Lower leg skin (tissue), 4 donors: ENCODE data around the gene PPP1R10. TPM values are rescaled to one million over a fixed set of nuclear protein-coding genes. Genes with fewer than 3 reads are reported as not detected.
A peak's percentile ranks its signal among the peaks of the same experiment; 100 is the strongest.

Experiments used
- DNase-seq, 2 donors: peaks; one replicate each; pipeline ENCODE4 v3.0.0-alpha.2; 2019; ENCODE audit warnings: low spot score in 2 of 2
- H3K4me3 ChIP-seq: fragments of 200-600 bp; sonication (generic); 2 replicates; pipeline ENCODE4 v1.5.1; 2017; ENCODE audit warnings: mild to moderate bottlenecking, low read depth; ENCODE audit not compliant: poor library complexity, severe bottlenecking
- CTCF ChIP-seq, 3 donors: fragments of 450-650 bp; IDR thresholded peaks; one replicate each; pipeline ENCODE4 v1.5.1; 2016; ENCODE audit warnings: antibody characterized with exemption in 3 of 3, mild to moderate bottlenecking in 3 of 3, moderate library complexity in 2 of 3
- POLR2A ChIP-seq, 2 donors: fragments of 450-650 bp; IDR thresholded peaks; one replicate each; pipeline ENCODE4 v1.6.1; 2016 to 2017; ENCODE audit warnings: antibody characterized with exemption in 2 of 2, mild to moderate bottlenecking in 1 of 2, moderate library complexity in 1 of 2
- WGBS, 2 donors: methylation state at CpG; one replicate each; pipeline ENCODE4 v1.1.5; 2018; 5-methylcytosine and 5-hydroxymethylcytosine counted together
- intact Hi-C: fragments of 100-400 bp; cut with DNase I; formaldehyde crosslinking; loops from one replicate; pipeline ENCODE4 v1.15.0; 2023; ENCODE audit warnings: low total_unique reads
- total RNA-seq, 4 donors: library from RNA; depleted of rRNA; stranded (reverse); fragments of >200 nt; gene quantifications; one replicate each; pipeline ENCODE4 v1.1.0, GENCODE V29; 2016

The PPP1R10 gene
- total RNA-seq, 4 donors from 2014 or later: 32.5 to 61.5 (median 49.4) TPM

GRCh38 chr6:30562470-30563425, 54.3 kb downstream of the PPP1R10 start:
- intact Hi-C loops: no loop called here
- TF ChIP-seq POLR2A (IDR thresholded peaks at IDR 0.05): no peak
- TF ChIP-seq CTCF (IDR thresholded peaks at IDR 0.05): no peak
- H3K4me3 ChIP-seq: no peak overlapping the region
- 90 to 93% methylated on average over 14 of the region's 14 CpGs for WGBS, 2 donors
- no peak for DNase-seq

DNA sequence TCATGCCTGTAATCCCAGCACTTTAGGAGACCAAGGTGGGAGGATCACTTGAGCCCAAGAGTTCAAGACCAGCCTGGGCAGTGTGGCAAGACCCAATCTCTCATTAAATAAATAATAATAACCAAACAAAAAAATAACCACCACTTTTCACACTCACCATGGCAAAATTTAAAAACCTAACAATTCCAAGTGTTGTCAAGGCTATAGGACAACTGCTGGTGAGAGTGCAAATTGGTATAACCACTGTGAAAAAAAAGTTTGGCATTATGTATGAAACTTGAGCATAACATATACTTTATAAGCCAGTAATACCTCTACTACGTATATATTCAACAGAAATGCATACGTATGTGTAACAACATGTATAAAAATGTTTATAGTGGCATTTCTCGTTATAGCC, 56.1 kb downstream of the PPP1R10 start:
- no peak overlapping the region for H3K4me3 ChIP-seq
- 94 to 95% methylated on average over 3 of the region's 3 CpGs for WGBS, 2 donors
- TF ChIP-seq POLR2A (IDR thresholded peaks at IDR 0.05): no peak
- TF ChIP-seq CTCF (IDR thresholded peaks at IDR 0.05): no peak
- intact Hi-C loops: no loop called here
- DNase-seq: no peak

DNA sequence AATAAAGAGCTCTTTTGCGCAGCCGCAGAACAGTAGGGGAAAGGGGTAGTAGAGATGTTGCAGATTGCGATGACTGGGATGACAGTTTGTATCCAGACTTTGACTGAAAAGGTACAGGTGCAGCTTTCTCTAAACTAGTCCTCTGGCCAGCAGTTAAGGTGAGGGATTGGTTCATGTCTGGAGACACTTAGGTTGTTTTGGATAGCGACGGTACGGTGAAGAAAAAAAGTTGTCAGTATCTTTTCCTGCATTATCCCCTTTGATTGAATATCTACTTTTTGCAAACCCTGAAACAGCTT, 59.4 kb downstream of the PPP1R10 start:
- WGBS, 2 donors: 2 to 4% methylated on average over 6 of the region's 6 CpGs
- intact Hi-C loops: no loop called here
- no peak for TF ChIP-seq CTCF (IDR thresholded peaks at IDR 0.05)
- TF ChIP-seq POLR2A (IDR thresholded peaks at IDR 0.05): no peak

GRCh38 chr6:30556906-30557682, 59.9 kb downstream of the PPP1R10 start, which contains the start of gene PRR3:
TSS of gene PRR3 (plus strand) at chr6:30557295. CDS start at chr6:30557345, 50 bp downstream.
- intact Hi-C loops: no loop called here
- peak within 1 kb of the TSS; percentile 69 for H3K4me3 ChIP-seq
- peak; percentile 90 to 96 for DNase-seq
- TF ChIP-seq POLR2A (IDR thresholded peaks at IDR 0.05) (no peak), CTCF (IDR thresholded peaks at IDR 0.05) (peak in 1 of 3 donors; percentile 42)
- 1% methylated on average over 42 of the region's 42 CpGs for WGBS, 2 donors

More for the DNA sequence above, 59.4 kb downstream of the PPP1R10 start:
- peak overlapping the region; percentile 69 for H3K4me3 ChIP-seq
- peak in 1 of 2 donors; percentile 36 for DNase-seq

DNA sequence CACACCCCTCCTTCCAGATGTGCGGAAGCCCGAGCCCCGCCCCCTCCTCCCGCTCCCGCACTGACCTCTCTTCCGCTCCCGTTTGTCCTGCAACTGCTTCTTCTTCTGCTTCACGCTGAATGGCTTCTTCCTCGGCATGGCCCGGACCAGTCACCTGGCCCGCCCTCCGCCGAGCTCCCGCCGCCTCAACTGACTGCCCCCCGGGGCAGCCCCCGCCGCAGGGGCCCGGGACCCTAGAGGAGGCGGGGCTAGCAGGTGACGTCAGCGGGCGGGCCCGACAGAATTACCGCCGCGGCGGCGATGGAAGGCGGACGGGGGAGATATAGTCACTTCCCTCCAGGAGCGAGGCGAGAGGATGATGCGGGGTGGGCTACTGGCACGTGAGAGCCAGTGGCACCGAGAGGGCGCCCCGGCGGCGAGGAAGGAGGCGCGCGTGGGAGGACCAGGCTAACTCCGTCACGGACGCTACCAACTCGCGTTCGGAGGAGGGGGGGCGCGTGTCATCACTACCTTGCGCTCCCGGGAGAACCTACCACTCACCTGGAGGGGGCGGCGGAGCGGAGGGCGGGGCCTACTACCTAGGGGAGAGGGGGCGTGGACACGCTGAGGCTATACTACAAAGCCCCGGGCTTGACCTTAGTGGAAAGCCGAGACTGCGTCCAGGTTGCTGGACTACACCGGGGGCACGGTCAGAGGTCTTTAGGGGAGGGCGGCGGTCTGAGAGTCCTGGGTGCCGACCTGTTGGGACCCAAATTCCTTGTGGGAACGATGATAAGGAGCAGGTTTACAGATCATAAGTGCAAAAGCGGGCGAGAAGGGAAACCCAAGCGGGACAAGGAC, 60.8 kb downstream of the PPP1R10 start, which contains the start of gene GNL1:
Gene GNL1 (minus strand): TSS at position 424 of the 840 bp plus-strand sequence. CDS start 286 bp downstream, at position 138.
- intact Hi-C loops: no loop called here
- 1% methylated on average over 61 to 63 of the region's 71 CpGs for WGBS, 2 donors
- H3K4me3 ChIP-seq: peak within 1 kb of the TSS; percentile 69
- TF ChIP-seq CTCF (IDR thresholded peaks at IDR 0.05) (peak in 1 of 3 donors; percentile 24), POLR2A (IDR thresholded peaks at IDR 0.05) (no peak)
- DNase-seq: peak; percentile 94 to 99
